Naive thymus-derived CD4-positive, alpha-beta T cell (primary cell): ENCODE results near the gene GLP2R. TPM values are rescaled to one million over a fixed set of nuclear protein-coding genes. Genes with fewer than 3 reads are reported as not detected.

ENCODE experiments used
- ATAC-seq: fragments of 150-1000 bp; cut with Tn5 transposase; 2 replicates; pipeline ENCODE4 v1.10.0; 2021; ENCODE audit warnings: mild to moderate bottlenecking, moderate library complexity
- CTCF ChIA-PET: fragments of 350-600 bp; sonication (Branson Sonifier 250); formaldehyde crosslinking; loops from one replicate; lab custom pipeline; 2021; ENCODE audit warnings: antibody characterized with exemption; lab: Charles Lee
- POLR2A ChIA-PET: fragments of 350-600 bp; sonication (Branson Sonifier 250); formaldehyde crosslinking; loops from one replicate; lab custom pipeline; 2021; ENCODE audit warnings: antibody characterized with exemption, inconsistent platforms; lab: Charles Lee
- DNase-seq, 9 donors: peaks; one replicate each; pipeline versions ENCODE4 v3.0.0 to v3.0.0-alpha.2; 2020 to 2022; ENCODE audit warnings: mixed read lengths in 1 of 9
- H3K27ac ChIP-seq: one replicate; pipeline ENCODE4 v1.7.0; 2013; ENCODE audit warnings: mild to moderate bottlenecking, low read depth, low read length, moderate library complexity
- H3K27me3 ChIP-seq, 2 donors: one replicate each; pipeline ENCODE4 v1.7.0; 2013; ENCODE audit warnings: low read length in 2 of 2, mild to moderate bottlenecking in 2 of 2, moderate library complexity in 2 of 2; ENCODE audit not compliant: control insufficient read depth in 2 of 2, insufficient read depth in 2 of 2
- H3K36me3 ChIP-seq, 3 experiments: 1 replicate in 2 of 3; 2 replicates in 1 of 3; pipeline ENCODE4 v1.7.0; 2013; ENCODE audit warnings: low read length in 3 of 3, mild to moderate bottlenecking in 3 of 3, moderate library complexity in 1 of 3; ENCODE audit not compliant: insufficient read depth in 3 of 3, control insufficient read depth in 2 of 3
- H3K4me1 ChIP-seq, 2 donors: one replicate each; pipeline ENCODE4 v1.7.0; 2013; ENCODE audit warnings: low read length in 2 of 2, mild to moderate bottlenecking in 2 of 2, moderate library complexity in 1 of 2; ENCODE audit not compliant: control insufficient read depth in 2 of 2, insufficient read depth in 2 of 2
- H3K4me3 ChIP-seq: 2 replicates; pipeline ENCODE4 v1.7.0; 2013; ENCODE audit warnings: mild to moderate bottlenecking, low read length
- H3K9me3 ChIP-seq, 3 experiments: 1 replicate in 2 of 3; 2 replicates in 1 of 3; pipeline ENCODE4 v1.7.0; 2013; ENCODE audit warnings: low read length in 3 of 3; ENCODE audit not compliant: control insufficient read depth in 2 of 3
- H3K27ac Mint-ChIP-seq, 9 donors: one replicate each; pipeline ENCODE4 v1.8.0; 2020 to 2022; ENCODE audit warnings: mixed read lengths in 9 of 9, mild to moderate bottlenecking in 8 of 9, moderate library complexity in 5 of 9, inconsistent platforms in 2 of 9
- H3K27me3 Mint-ChIP-seq, 5 donors: one replicate each; pipeline ENCODE4 v1.8.0; 2021 to 2022; ENCODE audit warnings: mixed read lengths in 5 of 5, mild to moderate bottlenecking in 1 of 5
- H3K36me3 Mint-ChIP-seq, 5 donors: one replicate each; pipeline ENCODE4 v1.8.0; 2020 to 2022; ENCODE audit warnings: mixed read lengths in 5 of 5, mild to moderate bottlenecking in 3 of 5, inconsistent platforms in 1 of 5
- H3K4me1 Mint-ChIP-seq, 7 donors: one replicate each; pipeline ENCODE4 v1.8.0; 2020 to 2022; ENCODE audit warnings: mixed read lengths in 7 of 7, mild to moderate bottlenecking in 3 of 7, inconsistent platforms in 1 of 7
- H3K4me3 Mint-ChIP-seq, 10 donors: one replicate each; pipeline ENCODE4 v1.8.0; 2020 to 2022; ENCODE audit warnings: mild to moderate bottlenecking in 10 of 10, mixed read lengths in 10 of 10, moderate library complexity in 6 of 10, inconsistent platforms in 2 of 10
- H3K9me3 Mint-ChIP-seq, 11 donors: one replicate each; pipeline ENCODE4 v1.8.0; 2020 to 2022; ENCODE audit warnings: mixed read lengths in 11 of 11, mild to moderate bottlenecking in 4 of 11, inconsistent platforms in 1 of 11, moderate library complexity in 1 of 11
- intact Hi-C, 2 donors: fragments of 100-400 bp; cut with micrococcal nuclease; formaldehyde crosslinking; loops; one replicate each; pipeline ENCODE4 v1.15.1; 2023
- polyA plus RNA-seq, 2 donors: library from polyadenylated mRNA; unstranded; fragments of 300-500 nt; fragmentation: Illumina TruSeq; gene quantifications; one replicate each; pipeline ENCODE4 v1.2.3, GENCODE V29; 2021
- total RNA-seq, 6 experiments: library from RNA in 5 of 6; stranded (reverse) in 5 of 6; gene quantifications; 1 replicate in 5 of 6; 2 replicates in 1 of 6; pipeline ENCODE4 v1.2.3 and lab custom pipeline; 2021 to 2026

GLP2R gene
- total and polyA plus RNA-seq, 7 experiments from 2014 or later: not detected

DNA sequence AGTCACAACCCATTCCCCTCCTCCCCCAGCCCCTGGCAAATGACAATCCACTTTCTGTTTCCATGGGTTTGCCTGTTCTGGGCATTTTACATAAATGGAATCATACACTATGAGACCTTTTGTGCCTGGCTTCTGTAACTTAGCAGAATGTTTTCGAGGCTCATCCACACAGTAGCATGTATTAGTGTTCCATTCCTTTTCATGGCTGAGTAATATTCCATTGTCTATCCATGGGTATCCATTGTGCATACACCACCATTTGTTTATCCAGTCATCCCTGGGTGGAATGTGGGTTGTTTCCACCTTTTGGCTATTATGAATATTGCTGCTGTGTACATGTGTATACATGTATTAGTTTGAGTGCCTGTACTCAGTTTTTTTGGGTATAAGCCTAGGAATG lies 113.0 kb downstream of the GLP2R start:
- Histone ChIP-seq H3K4me1 (no peaks in the 10 kb centered on the region), H3K9me3 (peaks cover 0 to 7% (median 0%) of the 10 kb centered on the region in 3 experiments), H3K4me3 (no peak overlapping the region), H3K27ac (no peak overlapping the region), H3K27me3 (no peaks in the 10 kb centered on the region), H3K36me3 (no peaks in the 10 kb centered on the region)
- Mint-ChIP-seq H3K9me3 (peaks cover 0 to 10% (median 0%) of the 10 kb centered on the region in 11 donors), H3K4me3 (no peak overlapping the region), H3K27ac (no peak overlapping the region), H3K27me3 (peaks cover 0 to 10% (median 0%) of the 10 kb centered on the region in 5 donors), H3K36me3 (no peaks in the 10 kb centered on the region), H3K4me1 (no peaks in the 10 kb centered on the region)
- CTCF ChIA-PET: no interaction called here
- DNase-seq (no peak), ATAC-seq (no peak)
- intact Hi-C loops: no loop called here
- POLR2A ChIA-PET: no interaction called here

DNA sequence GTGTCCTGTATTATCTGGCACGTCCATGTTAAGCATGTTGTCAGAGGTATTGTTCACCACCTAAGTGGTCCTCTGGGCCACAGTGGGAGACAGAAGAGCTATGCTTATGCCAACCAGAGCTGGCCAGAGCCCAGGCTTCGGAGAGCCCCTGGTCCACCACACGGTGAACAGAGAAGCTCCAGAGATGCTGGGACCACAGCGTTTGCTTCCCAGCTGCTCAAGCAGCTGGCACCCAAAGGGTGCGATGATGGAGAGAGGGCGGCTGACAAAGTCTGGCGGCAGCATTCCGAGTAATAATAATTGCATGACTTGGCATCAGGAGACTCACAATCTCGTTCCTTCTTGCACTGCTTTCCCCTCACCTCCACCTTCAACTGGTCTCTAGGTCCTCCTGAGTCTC lies 115.1 kb downstream of the GLP2R start:
- no peak for ATAC-seq
- POLR2A ChIA-PET: no interaction called here
- no peak for DNase-seq
- Histone ChIP-seq H3K4me1 (no peaks in the 10 kb centered on the region), H3K27me3 (no peaks in the 10 kb centered on the region), H3K9me3 (peaks cover 0 to 7% (median 0%) of the 10 kb centered on the region in 3 experiments), H3K4me3 (no peak overlapping the region), H3K36me3 (no peaks in the 10 kb centered on the region), H3K27ac (no peak overlapping the region)
- Mint-ChIP-seq H3K36me3 (no peaks in the 10 kb centered on the region), H3K27me3 (peaks cover 0 to 10% (median 0%) of the 10 kb centered on the region in 5 donors), H3K9me3 (peaks cover 0 to 10% (median 0%) of the 10 kb centered on the region in 11 donors), H3K4me1 (no peaks in the 10 kb centered on the region), H3K27ac (no peak overlapping the region), H3K4me3 (no peak overlapping the region)
- intact Hi-C loops: no loop called here
- CTCF ChIA-PET: no interaction called here

DNA sequence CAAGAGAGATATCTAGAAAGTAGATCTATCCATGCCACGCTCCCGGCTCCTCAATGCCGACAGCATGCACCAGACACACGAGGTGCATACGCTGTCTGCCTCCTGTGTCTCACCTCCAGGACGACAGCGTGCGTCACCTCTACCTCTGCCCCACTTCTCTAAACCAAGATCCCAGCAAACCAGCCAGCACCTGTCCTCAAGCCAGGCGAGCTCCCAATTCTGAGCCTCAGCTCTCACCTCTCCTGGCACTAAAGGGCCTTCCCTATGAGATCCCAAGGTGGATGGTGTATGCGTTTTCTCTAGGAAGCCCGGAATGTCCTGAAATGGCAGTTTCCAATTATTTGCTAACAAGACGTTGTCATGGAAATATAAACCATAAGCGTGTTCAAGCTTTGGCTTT lies 115.6 kb downstream of the GLP2R start:
- H3K9me3 ChIP-seq: peaks cover 0 to 7% (median 0%) of the 10 kb centered on the region in 3 experiments
- CTCF ChIA-PET: no interaction called here
- Mint-ChIP-seq H3K27me3 (peaks cover 0 to 10% (median 0%) of the 10 kb centered on the region in 5 donors), H3K4me1 (no peaks in the 10 kb centered on the region), H3K4me3 (no peak overlapping the region), H3K27ac (no peak overlapping the region), H3K36me3 (no peaks in the 10 kb centered on the region), H3K9me3 (peaks cover 0 to 10% (median 0%) of the 10 kb centered on the region in 11 donors)
- POLR2A ChIA-PET: no interaction called here
- no peak overlapping the region for H3K4me3 ChIP-seq
- H3K27me3 ChIP-seq: no peaks in the 10 kb centered on the region
- intact Hi-C loops: no loop called here
- no peaks in the 10 kb centered on the region for H3K4me1 ChIP-seq
- no peak for DNase-seq
- H3K27ac ChIP-seq: no peak overlapping the region
- no peaks in the 10 kb centered on the region for H3K36me3 ChIP-seq
- no peak for ATAC-seq

Other genes with a start within 250 kb of the GLP2R start
- gene CFAP52, start 249.3 kb upstream of the GLP2R start, total RNA-seq: not detected
- gene CFAP52, start 249.3 kb upstream of the GLP2R start, polyA plus RNA-seq: not detected
- 1 to 10 TPM in 1 of 5 experiments, under 1 TPM in 1, not detected in 3; 0.27 to 1.0 TPM for gene USP43, start 180.4 kb upstream of the GLP2R start, total RNA-seq
- not detected for gene USP43, start 180.4 kb upstream of the GLP2R start, polyA plus RNA-seq
- gene DHRS7C, start 34.3 kb upstream of the GLP2R start, total RNA-seq: not detected
- gene DHRS7C, start 34.3 kb upstream of the GLP2R start, polyA plus RNA-seq: not detected
- not detected for gene GSG1L2, start 3.8 kb upstream of the GLP2R start, total RNA-seq
- gene GSG1L2, start 3.8 kb upstream of the GLP2R start, polyA plus RNA-seq: not detected
- under 1 TPM in 1 of 5 experiments, not detected in 4; 0.93 TPM for gene RCVRN, start 79.3 kb downstream of the GLP2R start, total RNA-seq
- gene RCVRN, start 79.3 kb downstream of the GLP2R start, polyA plus RNA-seq: not detected